Cerebellar nuclear complex (tissue), 1 donor: ENCODE measurements around the gene TMEM130.
"Not testable (repeated sequence)": the region's sequence is repeated elsewhere in the genome, so short reads cannot be mapped to it uniquely, and the experiment has no call there.

ENCODE experiments used
- DNase-seq, 2 experiments: peaks; one replicate each; lab custom pipeline; 2025; lab: John Stamatoyannopoulos, UW

TMEM130 gene

DNA sequence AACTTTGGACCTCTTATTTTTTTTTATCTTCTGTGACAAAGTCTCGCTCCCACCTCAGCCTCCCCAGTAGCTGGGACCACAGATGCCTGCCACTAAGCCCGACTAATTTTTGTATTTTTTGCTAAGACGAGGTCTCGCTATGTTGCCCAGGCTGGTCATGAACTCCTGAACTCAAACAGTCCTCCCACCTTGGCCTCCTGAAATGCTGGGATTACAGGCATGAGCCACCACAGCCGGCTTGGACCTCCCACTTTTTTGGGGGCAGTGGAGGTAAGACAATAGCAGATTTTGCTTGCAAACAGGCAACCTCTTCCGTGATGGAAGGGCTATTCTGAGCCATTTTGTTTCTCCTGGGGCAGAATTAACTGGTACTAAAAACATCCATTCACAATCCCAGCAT, 7.3 kb upstream of the TMEM130 start:
- DNase-seq, result no peak

DNA sequence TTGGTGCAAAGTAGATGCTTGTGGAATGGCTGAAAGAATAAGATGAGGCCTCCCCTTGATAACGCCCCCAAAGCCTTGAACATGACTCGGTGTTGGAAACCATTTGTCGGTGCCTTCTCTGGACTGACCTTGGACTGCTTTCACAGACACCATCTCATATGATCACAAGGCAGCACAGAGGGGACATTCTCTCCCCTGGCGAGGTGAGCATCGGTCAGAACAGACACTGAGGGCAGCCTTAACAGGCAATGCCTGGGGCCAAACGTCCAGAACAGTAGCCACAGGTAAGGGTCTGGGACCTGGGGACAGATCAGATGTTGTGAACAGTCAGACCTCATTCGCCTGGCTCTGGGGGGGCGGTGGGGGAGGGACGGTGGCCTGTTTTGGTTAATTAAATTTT, 5.7 kb upstream of the TMEM130 start:
- no peak for DNase-seq

DNA sequence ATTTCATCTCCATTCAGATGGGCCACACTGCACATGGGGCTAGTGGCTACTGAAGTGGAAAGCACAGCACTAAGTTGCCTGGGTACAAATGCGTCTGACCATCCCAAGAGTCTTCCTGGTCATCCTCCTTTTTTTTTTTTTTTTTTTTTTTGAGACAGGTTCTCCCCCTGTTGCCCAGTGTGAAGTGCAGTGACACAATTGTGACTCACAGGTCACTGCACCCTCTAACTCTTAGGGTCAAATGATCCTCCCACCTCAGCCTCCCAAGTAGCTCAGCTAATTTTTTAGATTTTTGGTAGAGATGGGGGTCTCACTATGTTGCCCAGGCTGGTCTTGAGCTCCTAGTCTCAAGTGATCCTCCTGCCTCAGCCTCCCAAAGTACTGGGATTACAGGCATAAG, 5.1 kb upstream of the TMEM130 start:
- DNase-seq, result no peak

DNA sequence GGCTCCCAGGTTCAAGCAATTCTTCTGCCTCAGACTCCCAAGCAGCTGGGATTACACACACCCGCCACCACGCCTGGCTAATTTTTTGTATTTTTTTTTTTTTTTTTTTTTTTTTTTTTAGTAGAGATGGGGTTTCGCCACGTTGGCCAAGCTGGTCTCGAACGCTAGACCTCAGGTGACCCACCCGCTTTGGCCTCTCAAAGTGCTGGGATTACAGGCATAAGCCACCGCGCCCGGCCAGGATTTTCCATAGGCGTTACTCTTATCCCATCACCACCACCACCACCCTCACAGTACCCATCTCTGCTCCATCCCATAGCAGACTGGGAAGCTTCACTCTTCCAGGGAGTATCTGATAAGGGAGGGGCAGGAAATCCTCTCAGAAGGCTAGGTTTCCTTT, 3.8 kb upstream of the TMEM130 start:
- DNase-seq, result not testable (repeated sequence)

DNA sequence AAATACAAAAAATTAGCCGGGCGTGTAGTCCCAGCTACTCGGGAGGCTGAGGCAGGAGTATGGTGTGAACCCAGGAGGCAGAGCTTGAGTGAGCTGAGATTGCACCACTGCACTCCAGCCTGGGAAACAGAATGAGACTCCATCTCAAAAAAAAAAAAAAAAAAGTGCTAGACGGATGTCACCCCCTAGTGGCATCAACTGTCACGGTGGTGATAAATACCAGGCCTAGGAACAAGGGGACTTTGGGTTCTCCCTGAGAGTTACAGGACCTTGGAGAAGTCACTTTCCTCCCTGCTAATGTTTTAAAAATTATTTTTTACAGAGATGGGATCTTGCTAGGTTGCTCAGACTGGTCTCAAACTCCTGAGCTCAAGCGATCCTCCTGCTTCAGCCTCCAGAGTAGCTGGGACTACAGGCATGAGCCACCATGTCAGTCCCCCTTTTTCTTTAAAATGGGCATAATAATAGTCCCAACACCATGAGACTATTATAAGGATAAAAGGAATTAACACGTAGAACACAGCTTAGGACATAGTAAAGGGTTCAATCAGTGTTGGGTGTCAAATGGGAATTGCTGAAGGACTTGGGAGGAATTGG, 2.6 kb upstream of the TMEM130 start:
- DNase-seq, result no peak

DNA sequence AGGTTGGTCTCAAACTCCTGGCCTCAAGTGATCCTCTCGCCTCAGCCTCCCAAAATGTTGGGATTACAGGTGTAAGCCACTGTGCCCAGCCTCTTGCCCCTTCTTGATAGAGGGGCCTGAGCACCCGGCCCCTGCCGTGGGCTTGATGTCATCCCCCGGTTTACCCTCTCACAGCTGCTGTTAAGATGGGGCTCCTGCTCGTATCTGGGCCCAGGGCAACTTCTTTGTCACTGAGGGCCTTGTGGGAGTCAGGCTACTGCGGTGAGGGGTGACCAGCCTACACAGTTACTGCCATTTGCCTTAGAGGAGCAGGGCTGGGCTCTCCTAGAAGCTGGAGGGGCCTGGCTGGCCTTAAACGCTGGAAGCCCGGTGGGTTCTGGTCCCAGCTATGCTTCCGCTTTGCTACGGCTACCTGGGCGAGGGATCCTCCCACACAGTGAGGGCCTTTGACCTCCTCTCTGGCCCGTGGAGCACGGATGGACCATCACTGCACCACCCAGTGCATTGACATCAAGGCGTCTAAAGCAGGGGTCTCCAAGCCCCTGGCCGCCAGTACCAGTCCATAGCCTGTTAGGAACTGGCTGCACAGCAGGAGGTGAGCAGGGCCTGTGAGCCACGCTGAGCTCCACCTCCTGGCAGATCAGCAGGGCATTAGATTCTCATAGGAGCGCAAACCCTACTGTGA, 1.1 kb upstream of the TMEM130 start:
- no peak for DNase-seq

DNA sequence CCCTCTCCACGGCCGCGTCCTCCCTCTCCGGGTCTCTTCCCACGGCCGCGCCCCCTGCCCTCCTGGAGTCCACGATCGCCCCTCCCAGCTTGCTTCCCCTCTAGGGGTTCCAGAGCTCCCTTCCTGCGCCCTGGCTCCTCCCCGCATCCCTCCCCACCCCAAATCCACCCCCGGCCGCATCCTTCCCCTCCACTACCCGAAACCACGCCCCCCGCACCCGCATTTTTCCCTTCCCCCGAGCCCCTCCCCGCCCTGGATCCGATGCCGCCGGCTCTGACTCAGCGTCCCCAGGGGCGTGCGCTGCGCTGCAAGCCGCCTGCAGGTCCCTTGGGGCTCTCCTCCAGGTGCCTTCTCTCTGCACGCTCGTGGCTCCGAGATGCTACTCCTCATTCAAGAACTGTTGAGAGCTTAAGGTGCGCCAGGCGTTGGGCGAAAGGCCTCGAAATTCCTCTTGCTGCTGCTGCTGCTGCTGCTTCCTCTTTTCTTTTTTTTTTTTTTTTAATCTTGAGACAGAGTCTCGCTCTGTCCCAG, 372 bp upstream of the TMEM130 start:
- no peak for DNase-seq

DNA sequence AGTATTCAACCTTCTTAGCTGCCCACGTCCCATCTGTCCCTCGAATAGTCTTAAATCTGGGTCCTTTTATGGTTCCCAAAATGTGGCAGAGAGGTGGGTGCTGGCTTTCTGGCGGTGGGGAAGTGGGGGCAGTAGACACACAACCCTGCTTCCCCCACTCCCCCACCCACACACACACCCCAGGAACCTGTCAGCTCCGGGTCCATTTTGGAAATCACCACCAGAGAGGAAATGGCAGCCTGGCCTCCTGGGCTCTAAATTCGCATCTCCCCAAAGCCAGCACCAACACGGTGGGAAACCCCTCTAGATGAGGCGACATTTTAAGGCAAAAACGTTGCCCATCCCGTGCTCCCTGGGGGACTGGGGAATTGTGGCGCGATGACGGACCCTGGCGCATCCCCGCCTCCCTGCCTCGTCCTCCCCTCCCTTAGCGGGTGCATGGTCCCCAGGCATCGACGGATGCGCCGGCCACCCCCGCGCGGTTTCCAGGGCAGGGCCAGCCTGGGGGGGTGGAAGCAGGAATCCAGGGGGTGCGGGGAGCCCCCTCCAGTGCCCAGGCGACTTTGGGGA, 702 bp downstream of the TMEM130 start:
- DNase-seq, result no peak

DNA sequence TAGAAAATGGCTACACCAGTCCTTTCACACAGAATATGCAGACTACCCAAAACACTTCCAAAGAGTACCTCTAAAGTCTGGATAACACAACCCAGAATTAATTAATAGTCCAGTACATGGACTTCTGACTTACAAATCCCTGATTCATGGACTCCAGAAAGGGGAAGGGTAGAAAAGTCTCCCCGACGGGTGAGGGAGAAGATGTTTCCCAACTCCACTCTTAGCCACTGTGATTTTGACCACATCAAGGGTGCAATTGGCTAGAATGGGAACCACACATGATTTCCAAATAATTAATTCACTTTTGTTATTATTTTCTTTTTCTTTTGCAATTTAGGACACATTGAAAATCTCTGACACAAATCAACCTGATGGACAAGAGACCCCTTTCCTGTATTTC, 1.4 kb downstream of the TMEM130 start:
- no peak for DNase-seq

DNA sequence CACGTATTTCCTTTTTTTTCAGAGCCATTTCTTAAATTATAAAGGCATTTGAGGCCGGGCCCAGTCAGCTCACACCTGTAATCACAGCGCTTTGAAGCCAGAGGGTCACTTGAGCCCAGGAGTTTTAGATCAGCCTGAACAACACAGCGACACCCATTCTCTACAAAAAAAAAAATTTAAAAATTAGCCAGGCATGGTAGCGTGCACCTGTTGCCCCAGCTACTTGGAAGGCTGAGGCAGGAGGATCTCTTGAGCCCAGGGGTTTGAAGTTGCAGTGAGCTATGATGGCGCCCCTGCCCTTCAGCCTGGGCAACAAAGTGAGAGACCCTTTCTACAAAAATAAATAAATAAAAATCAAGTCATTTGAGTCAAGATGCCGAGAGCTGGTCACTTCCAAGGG, 3.0 kb downstream of the TMEM130 start:
- DNase-seq, result no peak

DNA sequence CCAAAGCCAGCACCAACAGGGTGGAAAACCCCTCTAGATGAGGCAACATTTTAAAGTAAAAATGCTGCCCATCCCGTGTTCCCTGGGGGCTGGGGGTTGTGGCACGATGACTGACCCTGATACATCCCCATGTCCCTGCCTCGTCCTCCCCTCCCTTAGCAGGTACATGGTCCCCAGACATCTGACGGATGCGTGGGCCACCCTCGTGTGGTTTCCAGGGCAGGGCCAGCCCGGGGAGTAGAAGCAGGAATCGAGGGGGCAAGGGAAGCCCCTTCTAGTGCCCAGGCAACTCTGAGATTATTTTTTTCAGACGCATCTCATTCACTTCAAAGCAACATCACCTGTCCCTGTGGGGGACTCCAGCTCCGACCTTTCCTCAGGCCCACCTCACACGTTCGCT, 3.5 kb downstream of the TMEM130 start:
- DNase-seq, result no peak

DNA sequence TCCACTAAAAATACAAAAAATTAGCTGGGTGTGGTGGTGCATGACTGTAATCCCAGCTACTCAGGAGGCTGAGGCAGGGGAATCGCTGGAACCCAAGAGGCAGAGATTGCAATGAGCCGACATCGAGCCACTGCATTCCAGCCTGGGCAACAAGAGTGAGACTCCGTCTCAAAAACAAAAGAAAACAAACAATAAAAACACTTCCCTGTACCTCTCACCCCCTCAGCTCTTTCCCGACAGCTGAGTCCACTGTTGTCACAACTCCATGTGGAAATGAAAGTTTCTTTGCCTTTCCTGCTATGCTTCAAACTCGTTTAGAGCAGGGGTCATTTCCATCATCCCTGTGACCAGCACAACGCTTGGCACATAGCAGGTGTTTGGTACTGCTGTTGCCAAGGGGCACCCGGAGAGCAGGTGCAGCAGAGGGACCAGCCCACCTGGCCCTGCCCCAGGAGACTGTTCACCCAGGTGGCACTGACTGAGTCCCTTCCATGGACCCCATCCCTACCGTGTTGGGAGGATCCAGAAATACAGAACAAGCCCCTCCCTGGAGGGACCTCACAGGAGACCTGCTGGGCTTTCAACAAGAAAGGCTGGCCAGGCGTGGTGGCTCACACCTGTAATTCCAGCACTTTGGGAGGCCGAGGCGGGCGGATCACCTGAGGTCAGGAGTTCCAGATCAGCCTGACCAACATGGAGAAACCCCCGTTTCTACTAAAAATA, 4.9 kb downstream of the TMEM130 start:
- no peak for DNase-seq

DNA sequence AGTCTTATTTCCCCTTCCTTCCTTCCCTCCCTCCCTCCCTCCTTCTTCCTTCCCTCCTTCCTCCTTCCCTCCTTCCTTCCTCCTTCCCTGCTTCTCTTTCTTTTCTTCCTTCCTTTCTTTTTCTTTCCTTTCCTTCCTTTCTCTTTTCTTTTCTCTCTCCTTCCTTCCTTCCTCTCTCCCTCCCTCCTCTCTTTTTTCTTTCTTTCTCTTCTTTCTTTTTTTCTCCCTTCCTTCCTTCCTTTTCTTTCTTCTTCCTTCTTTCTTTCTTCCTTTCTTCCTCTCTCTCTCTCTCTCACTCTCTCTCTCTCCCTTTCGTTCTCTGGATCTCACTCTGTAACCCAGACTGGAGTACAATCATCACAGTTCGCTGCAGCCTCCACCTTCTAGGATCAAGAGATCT, 6.2 kb downstream of the TMEM130 start:
- DNase-seq, result no peak

DNA sequence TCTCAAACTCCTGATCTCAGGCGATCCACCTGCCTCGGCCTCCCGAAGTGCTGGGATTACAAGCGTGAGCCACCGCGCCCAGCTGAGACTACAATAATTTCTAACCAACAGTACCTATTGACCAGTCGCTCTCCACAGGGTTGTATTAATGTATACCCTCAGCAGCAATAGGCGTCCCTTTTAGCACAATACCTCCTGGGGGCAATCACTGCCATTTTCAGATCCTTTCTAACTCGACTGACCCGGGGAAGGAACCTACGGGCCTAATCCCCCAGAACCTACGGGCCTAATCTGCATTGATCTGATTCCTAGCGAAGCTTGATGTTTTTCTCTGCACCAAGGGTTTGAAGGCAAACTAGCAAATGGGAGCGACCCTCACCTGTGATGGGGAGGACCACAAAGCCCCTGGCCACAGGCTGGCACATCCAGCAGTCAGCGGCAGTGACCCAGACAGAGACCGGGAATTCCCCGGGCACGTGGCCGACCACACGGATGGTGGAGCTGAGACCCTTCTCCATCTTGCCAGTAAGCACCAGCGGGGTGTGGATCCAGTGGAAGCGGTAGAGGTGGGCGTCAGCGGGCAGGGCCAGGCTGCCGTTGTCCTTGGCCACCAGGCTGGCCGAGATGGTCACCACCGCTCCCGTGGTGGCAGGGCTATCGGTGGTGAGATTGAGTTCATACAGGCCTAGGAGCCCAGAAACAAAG, 6.9 kb downstream of the TMEM130 start:
- no peak for DNase-seq

DNA sequence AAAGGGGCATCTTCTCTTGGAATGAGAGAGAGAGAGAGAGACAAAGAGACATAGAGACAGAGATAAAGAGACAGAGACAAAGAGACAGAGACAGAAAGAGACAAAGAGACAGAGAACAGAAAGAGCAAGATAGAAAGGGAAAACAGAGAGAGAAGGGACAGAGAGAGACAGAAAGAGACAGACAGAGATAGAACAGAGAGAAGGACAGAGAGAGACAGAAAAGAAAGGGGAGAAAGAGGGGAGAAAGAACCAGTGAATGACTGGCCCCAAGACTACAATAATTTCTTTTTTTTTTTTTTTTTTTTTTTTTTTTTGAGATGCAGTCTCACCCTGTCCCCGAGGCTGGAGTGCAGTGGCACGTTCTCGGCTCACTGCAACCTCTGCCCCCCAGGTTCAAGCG, 7.6 kb downstream of the TMEM130 start:
- no peak for DNase-seq

DNA sequence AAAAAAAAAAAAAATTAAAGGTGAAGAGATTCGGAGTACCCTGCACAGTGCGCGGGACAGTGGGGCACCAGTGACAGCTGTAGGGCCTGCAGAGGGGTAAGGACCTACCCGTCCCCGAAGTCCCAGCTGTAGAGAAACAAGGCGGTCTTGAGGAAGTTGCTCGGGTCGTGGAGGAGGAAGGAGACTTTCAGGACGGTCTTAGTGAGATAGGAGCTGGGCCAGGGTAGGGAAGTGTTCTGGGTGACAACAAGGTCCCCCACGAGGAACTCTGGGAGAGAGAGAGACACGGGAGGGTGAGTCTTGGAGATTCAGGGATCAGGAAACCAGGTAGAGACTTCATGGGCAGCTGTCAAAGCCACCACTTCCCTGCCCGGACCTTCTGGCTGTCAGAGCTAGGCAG, 9.7 kb downstream of the TMEM130 start:
- DNase-seq, result no peak

DNA sequence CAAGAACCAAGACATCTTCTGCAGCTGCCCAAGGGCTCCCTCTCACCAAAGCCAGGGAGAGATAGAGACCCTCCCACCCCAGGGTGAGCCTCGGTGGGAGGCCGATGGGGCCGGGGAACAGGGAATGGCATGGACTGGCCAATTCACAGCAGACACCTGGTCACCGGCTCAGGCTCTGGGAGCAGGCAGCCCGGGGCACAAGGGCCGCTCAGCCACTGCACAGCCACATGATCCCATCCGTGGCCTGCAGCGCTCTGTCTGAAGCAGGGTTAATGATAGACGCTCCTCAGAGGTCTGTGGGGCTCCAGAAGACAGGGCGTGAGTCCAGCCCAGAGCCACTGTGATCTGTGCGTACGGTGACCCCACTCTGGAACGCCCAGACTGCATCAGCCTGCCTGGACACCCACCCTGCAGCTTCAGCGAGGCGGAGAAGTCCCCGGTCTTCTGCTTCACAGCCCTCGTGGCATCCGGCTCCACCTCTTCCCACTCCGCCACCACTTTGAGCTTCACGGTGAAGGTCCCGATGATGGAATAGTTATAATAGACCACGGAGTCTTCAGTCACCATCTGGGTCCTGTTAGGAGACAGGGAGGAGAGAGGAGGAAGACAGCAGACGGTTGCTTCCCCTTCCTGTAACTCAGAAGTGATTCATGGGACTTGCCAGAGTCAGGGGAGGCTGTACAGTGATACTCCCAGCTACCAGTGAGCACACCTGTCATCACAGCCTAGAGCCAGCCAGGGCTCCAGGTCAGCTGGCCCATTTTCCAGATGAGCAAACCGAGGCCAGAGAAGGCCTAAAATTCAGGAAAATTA, 14.0 kb downstream of the TMEM130 start:
- no peak for DNase-seq

DNA sequence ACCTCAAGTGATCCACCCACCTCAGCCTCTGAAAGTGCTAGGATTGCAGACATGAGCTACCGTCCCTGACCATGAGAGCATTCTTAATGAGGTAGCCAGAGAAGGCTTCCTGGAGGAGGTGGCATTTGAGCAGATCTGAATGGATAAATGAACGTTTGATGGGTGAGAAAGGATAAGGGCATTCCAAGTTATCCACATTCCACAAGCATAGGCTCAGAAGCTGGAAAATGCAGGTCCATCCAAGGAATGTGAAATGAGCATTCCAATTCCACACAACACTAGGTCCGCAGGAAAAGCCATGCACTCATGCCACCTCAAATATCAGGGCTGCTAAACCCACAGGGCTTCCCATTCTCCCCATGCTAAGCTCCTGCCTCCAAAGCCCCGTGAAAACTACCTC, 17.0 kb downstream of the TMEM130 start:
- no peak for DNase-seq

DNA sequence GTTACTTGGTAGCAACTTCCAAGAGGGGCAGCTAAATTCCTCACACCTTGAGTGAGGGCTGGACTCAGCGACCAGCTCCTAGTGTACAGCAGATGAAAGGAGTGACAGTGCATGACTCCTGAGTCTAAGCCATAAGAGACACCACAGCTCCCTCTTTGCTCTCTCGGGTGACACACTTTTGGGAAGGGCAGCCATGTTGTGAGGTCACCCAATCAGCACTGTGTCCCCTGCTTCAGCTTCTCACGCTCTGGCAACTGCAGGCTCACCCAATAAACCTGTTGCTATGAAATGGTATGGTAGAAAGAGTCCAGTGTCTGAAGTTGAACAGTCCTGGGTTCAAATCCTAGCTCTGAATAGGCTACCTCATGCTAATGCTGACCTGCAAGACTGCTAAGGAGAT, 20.9 kb downstream of the TMEM130 start:
- no peak for DNase-seq

DNA sequence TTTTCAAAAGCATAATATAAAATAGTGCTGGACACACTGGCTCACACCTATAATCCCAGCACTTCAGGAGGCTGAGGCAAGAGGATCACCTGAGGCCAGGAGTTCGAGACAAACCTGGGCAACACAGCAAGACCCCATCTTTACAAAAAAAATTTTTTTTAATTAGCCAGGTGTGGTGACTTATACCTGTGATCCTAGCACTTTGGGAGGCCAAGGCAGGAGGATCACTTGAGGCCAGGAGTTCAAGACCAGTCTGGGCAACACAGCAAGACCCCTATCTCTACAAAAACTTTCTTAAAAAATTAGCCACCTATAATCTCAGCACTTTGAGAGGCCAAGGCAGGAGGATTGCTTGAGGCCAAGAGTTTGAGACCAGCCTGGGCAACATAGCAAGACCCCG, 27.3 kb downstream of the TMEM130 start:
- DNase-seq, result not testable (repeated sequence)
